Measurements from ENCODE around the gene ZNF615.
"Not testable (repeated sequence)": the region's sequence is repeated elsewhere in the genome, so short reads cannot be mapped to it uniquely, and the experiment has no call there.

ZNF615 gene

GRCh38 chr19:51980926-51981325 is 27.1 kb downstream of the ZNF615 start:
- DNase-seq (ENCODE audit: extremely low read depth in 1 of 2, low read depth in 1 of 2) = not testable (repeated sequence)

DNA sequence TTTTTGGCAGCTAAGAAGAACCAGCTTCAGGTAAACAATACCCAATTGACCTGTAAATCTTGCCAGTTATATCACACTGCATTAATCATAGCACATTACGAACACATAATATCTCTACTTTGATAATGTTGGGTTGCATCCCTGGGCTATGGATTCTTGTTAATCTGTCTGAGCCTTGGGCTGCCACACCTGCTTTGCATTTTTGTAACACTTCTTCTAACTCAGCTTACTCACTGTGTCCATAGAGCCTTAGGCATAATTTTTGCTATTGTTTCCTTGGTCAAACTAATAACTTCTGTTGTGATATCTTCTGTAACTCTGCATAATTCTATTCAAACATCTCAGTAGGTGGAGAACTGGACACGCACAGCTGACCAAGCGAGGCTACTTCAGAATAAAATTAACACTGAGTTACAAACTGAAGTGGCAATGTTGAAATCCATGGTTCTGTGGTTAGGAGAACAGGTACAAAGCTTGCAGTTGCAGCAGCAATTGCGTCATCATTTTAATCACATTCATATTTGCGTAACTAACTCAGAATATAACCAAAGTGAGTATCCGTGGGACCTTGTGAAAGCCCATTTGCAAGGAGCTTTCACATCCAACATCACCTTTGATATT is 27.8 kb downstream of the ZNF615 start:
- DNase-seq (ENCODE audit: extremely low read depth in 1 of 2, low read depth in 1 of 2) = no peak

GRCh38 chr19:51978882-51979281 is 29.1 kb downstream of the ZNF615 start:
- DNase-seq (ENCODE audit: extremely low read depth in 1 of 2, low read depth in 1 of 2) = no peak

DNA sequence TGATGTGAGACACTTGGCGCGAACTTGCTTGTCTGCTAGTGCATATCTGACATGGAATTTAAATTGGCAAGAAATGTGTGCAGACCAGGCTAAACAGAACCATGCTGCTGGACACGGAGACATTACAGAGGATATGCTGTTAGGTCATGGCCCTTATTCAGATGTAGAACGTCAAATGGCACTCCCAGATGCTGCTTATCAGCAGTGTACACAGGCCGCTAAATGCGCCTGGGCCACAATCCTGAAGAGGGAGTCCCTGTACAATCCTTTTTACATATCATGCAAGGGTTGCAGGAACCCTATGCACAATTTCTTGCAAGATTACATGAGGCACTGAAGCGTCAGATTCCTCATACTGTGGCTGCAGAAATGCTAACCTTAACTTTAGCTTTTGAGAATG is 30.7 kb downstream of the ZNF615 start:
- DNase-seq (ENCODE audit: extremely low read depth in 1 of 2, low read depth in 1 of 2) = no peak

- no peak for DNase-seq (ENCODE audit: extremely low read depth in 1 of 2, low read depth in 1 of 2)
Observed at GRCh38 chr19:51976852-51977251, 31.2 kb downstream of the ZNF615 start.

DNA sequence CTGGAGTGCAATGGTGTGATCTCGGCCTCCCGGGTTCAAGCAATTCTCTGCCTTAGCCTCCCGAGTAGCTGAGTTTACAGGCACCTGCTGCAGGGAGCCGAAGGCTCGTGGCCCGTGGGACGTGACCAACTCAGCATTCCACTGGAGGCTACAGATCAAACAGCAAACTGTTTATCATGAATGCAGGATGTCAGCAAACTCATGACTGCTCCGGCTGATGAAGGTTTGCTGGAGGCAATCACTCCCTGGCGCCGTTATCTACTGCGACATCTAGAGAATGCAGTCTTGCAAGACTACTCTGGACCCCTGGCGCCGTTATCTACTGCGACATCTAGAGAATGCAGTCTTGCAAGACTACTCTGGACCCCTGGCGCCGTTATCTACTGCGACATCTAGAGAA is 32.2 kb downstream of the ZNF615 start:
- not testable (repeated sequence) for DNase-seq (ENCODE audit: extremely low read depth in 1 of 2, low read depth in 1 of 2)

- no peak for DNase-seq (ENCODE audit: extremely low read depth in 1 of 2, low read depth in 1 of 2)
Observed at GRCh38 chr19:51971624-51972023, 36.4 kb downstream of the ZNF615 start.

- DNase-seq (ENCODE audit: extremely low read depth in 1 of 2, low read depth in 1 of 2) = no peak
Observed at GRCh38 chr19:51970718-51971117, 37.3 kb downstream of the ZNF615 start.

GRCh38 chr19:51965583-51965982 is 42.4 kb downstream of the ZNF615 start:
- no peak for DNase-seq (ENCODE audit: extremely low read depth in 1 of 2, low read depth in 1 of 2)

DNA sequence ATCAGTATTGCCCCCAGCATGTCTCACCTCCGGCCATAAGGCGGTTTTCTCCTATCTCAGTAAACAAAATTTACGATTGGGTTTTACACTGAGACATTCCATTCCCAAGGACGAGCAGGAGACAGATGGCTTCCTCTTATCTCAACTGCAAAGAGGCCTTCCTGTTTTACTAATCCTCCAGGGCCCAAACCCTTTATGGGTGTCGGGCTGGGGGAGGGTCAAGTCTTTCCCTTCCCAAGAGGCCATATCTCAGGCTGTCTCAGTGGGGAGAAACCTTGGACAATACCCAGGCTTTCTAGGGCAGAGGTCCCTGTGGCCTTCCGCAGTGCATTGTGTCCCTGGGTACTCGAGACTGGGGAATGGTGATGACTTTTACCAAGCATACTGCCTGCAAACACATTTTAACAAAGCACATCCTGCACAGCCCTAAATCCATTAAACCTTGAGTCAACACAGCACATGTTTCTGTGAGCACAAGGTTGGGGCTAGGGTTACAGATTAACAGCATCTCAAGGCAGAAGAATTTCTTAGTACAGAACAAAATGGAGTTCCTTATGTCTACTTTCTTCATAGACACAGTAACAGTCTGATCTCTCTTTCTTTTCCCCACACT is 47.3 kb downstream of the ZNF615 start:
- not testable (repeated sequence) for DNase-seq (ENCODE audit: extremely low read depth in 1 of 2, low read depth in 1 of 2)

- DNase-seq (ENCODE audit: extremely low read depth in 1 of 2, low read depth in 1 of 2) = no peak
Observed at GRCh38 chr19:51959791-51960190, 48.2 kb downstream of the ZNF615 start.

GRCh38 chr19:51957846-51958245 is 50.2 kb downstream of the ZNF615 start:
- not testable (repeated sequence) for DNase-seq (ENCODE audit: extremely low read depth in 1 of 2, low read depth in 1 of 2)

- no peak for DNase-seq (ENCODE audit: extremely low read depth in 1 of 2, low read depth in 1 of 2)
Observed at GRCh38 chr19:51948975-51949374, 59.0 kb downstream of the ZNF615 start.

- DNase-seq (ENCODE audit: extremely low read depth in 1 of 2, low read depth in 1 of 2) = no peak
Observed at GRCh38 chr19:51946602-51947001, 61.4 kb downstream of the ZNF615 start.

- DNase-seq (ENCODE audit: extremely low read depth in 1 of 2, low read depth in 1 of 2) = no peak
Observed at GRCh38 chr19:51944798-51945552, 63.0 kb downstream of the ZNF615 start.

Data from activated CD8-positive, alpha-beta memory T cell treated with anti-CD3 and anti-CD28 coated beads for 1 hour (primary cell).